GM21786 (cell line): Measurements from ENCODE around the gene CRYBA4.

Experiments used
- ATAC-seq: cut with Tn5 transposase; IDR thresholded peaks from one replicate; pipeline ENCODE4 v1.9.1; 2021; ENCODE audit not compliant: unreplicated experiment

Gene CRYBA4

GRCh38 chr22:26620197-26620596, 1.6 kb upstream of the CRYBA4 start:
- no peak for ATAC-seq

GRCh38 chr22:26623984-26624383, 2.2 kb downstream of the CRYBA4 start:
- no peak for ATAC-seq

GRCh38 chr22:26624803-26625202, 3.0 kb downstream of the CRYBA4 start:
- ATAC-seq = no peak

GRCh38 chr22:26629988-26630761, 8.4 kb downstream of the CRYBA4 start:
- ATAC-seq = no peak

GRCh38 chr22:26631282-26631681, 9.5 kb downstream of the CRYBA4 start:
- ATAC-seq = no peak

GRCh38 chr22:26632422-26633155, 10.8 kb downstream of the CRYBA4 start:
- no peak for ATAC-seq

- ATAC-seq = no peak
Measured at GRCh38 chr22:26634189-26634588, 12.4 kb downstream of the CRYBA4 start.

GRCh38 chr22:26635117-26635516, 13.4 kb downstream of the CRYBA4 start:
- ATAC-seq = no peak

- no peak for ATAC-seq
Measured at GRCh38 chr22:26636296-26636695, 14.5 kb downstream of the CRYBA4 start.

- ATAC-seq = no peak
Measured at GRCh38 chr22:26642465-26643417, 21.0 kb downstream of the CRYBA4 start.

GRCh38 chr22:26643418-26644100, 21.8 kb downstream of the CRYBA4 start:
- ATAC-seq = no peak

GRCh38 chr22:26646158-26646557, 24.4 kb downstream of the CRYBA4 start:
- ATAC-seq = no peak

GRCh38 chr22:26648011-26648497, 26.3 kb downstream of the CRYBA4 start:
- no peak for ATAC-seq

GRCh38 chr22:26648528-26649388, 27.0 kb downstream of the CRYBA4 start:
- no peak for ATAC-seq

GRCh38 chr22:26650722-26651421, 29.1 kb downstream of the CRYBA4 start:
- no peak for ATAC-seq

GRCh38 chr22:26651815-26652214, 30.1 kb downstream of the CRYBA4 start:
- no peak for ATAC-seq

- no peak for ATAC-seq
Measured at GRCh38 chr22:26656891-26657851, 35.4 kb downstream of the CRYBA4 start, which contains the start of gene MIAT. MIAT (plus strand) TSS chr22:26657588.

GRCh38 chr22:26658161-26658560, 36.4 kb downstream of the CRYBA4 start:
- ATAC-seq = no peak
